Placental epithelial cell (primary cell): ENCODE results near the gene APAF1. TPM values are rescaled to one million over a fixed set of nuclear protein-coding genes. Genes with fewer than 3 reads are reported as not detected.

Source experiments
- small RNA-seq: library from RNA; depleted of rRNA; stranded (forward); fragments of <200 nt; gene quantifications from one replicate; pipeline ENCODE3, GENCODE V24; 2012
- total RNA-seq: library from RNA; depleted of rRNA; stranded (reverse); fragments of >200 nt; gene quantifications from 2 replicates; pipeline ENCODE4 v1.2.3, GENCODE V29; 2012

APAF1 gene
- 25.1 and 25.5 TPM in 2 replicates for total RNA-seq

GRCh38 chr12:98644712-98645571 lies at the start of gene APAF1, which contains the start of gene IKBIP:
TSS of gene APAF1 (plus strand) at chr12:98645290. CDS start at chr12:98648360, 3,070 bp downstream.
TSS of gene IKBIP (minus strand) at chr12:98644788. CDS start at chr12:98644701, 87 bp downstream.

Small RNA genes within 50 kb of the gene (small RNA-seq; reads per million reads assigned to genes)
- 78.1 reads per million, percentile 98 among the genes with 10 or more reads in this experiment for gene SNORA53

Other genes starting within 250 kb of the APAF1 start
- gene TMPO, start 129.7 kb upstream of the APAF1 start, total RNA-seq, result 34.9 and 44.4 TPM in 2 replicates
- 626 and 1,227 TPM in 2 replicates for gene SLC25A3, start 51.6 kb upstream of the APAF1 start, total RNA-seq
- 27.5 and 34.7 TPM in 2 replicates for gene IKBIP, start 502 bp upstream of the APAF1 start, total RNA-seq